GM18520 (cell line): Measurements from ENCODE around the gene ATP1A2.

Source experiments
- ATAC-seq: cut with Tn5 transposase; IDR thresholded peaks from one replicate; pipeline ENCODE4 v1.9.1; 2021; ENCODE audit not compliant: unreplicated experiment

Gene ATP1A2

DNA sequence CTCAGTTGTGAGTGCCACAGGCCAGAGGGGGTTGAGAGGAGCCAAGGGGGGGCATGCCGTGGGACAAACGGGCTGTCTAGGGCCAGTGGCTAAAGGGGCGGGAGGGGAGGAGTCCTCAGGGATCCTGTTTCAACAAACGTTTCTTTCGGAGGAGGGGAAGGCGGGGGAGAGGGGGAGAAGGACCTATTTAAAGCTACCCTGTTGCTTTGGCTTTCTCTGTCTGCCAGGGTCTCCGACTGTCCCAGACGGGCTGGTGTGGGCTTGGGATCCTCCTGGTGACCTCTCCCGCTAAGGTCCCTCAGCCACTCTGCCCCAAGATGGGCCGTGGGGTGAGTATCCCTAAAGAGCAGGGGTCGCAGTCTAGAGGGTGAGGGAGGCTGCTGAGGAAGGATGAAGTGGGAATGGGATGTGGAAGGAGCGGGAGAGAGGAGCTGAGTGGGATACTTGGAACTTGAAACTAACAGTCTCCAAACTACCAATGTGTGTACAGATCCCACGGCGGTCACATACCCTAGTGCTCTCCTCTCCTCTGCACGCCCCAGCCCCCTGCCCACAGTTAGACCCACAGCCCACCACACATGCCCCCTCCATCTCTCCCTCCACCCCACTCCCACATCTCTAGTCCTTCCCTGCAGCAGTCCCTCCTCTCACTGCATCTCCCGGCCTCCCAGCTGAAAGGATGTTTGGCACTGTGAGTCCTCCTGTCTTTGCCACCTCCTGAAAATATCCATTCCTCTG is at the start of gene ATP1A2:
ATP1A2 (plus strand) TSS at position 215 of the 738 bp plus-strand sequence; CDS start at position 318, 103 bp downstream.
- ATAC-seq = no peak

DNA sequence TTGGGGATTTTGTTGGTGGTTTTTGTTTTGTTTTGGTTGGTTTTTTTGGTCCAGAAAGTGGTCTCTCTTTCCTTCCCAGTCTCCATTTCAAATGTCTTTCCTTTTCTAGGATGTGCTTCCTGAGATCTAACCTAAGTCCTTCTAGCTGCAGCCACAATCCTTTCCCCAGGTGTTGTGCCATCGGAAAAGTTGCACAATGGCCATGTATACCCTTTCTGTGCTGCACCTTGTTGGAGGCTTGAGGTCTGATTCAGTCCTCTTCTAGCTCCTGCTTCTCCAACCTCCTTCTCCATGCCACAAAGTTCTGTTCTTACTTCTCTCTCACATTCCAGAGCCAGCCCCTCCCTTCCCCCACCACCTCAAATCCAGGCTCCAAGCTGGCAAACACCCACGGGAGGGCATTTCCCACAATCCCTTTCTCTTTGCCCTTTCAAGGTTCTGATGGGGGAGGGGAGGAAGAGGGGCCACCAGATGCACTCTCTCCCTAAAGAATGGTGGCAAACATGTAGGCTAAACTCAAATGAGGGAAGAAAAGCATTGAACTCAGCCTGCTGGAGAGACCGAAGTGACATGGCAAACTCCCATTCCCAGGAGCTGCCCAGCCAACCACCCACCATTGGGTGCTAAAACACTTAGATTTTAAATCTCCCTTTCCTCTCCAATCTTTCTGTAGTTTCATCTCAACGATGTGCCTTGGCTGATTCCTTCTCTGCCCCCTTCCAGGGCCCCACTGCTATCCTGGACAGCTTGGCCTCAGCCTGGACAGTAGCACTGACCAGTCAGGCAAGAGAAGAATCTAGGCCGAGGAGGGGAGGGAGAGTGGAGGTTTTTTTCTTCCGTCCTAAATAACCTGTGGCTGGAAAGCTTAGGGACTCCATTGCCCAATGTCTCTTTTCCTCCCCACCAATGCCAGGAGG is 48.5 kb upstream of the ATP1A2 start:
- ATAC-seq = no peak

DNA sequence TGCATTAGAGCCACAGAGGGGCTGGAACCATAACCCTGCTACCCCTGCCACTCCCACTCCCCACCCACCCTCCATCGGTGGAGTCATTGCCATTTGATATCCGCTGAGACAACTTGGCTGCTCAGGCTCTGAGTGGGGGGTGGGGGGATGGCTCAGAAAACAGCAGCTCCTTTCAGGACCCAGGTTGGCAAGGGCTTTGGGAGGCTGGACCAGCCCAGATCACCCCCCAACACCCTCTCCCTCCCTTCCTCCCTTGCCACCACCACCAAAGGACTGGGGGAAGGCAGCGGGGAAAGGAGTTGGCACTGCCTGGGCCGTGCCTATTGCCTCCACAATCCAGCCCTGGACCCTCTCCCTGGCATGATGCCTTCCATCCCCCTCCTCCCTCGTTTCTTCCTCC is 47.3 kb upstream of the ATP1A2 start:
- ATAC-seq = no peak

DNA sequence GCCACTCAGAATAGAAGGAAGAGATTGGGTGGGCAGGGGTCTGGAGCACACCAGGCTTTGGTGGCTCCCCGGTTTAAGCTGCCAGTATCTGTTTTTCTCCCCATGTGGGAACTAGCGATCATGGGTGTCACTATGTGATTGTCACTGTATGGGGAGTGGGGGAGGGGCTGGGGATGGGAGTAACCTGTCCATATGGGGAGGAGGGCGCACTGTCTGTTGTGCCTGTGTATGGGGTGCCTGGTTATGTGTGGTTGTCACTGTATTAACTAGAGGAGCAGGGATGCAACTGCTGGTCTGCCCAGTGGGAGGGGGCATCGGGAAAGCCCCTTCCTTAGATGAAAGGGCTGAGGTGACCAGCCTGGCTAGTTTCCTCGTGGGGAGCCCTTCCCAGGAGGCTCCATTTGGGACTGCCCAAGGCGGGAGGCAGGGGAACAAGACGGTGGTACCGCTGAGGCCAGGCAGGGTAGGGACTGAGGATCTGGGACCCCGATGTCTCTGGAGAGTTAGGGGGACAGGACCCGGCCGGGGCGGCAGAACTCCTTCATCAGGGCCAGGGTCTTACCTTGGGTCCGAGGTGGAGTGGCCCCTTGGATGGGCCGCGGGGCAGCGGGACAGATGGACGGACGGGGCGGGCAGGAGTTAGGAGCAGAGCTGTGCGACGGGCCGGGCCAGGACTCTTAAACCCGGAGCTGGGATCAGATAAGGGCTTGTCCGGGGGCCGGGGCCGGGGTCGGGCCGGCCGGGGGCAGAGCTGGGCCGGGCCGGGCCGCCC is 45.9 kb upstream of the ATP1A2 start, which contains the start of gene KCNJ10:
KCNJ10 (minus strand) TSS at position 701 of the 772 bp plus-strand sequence. CDS start 27,628 bp downstream, outside the sequence.
- ATAC-seq = no peak

DNA sequence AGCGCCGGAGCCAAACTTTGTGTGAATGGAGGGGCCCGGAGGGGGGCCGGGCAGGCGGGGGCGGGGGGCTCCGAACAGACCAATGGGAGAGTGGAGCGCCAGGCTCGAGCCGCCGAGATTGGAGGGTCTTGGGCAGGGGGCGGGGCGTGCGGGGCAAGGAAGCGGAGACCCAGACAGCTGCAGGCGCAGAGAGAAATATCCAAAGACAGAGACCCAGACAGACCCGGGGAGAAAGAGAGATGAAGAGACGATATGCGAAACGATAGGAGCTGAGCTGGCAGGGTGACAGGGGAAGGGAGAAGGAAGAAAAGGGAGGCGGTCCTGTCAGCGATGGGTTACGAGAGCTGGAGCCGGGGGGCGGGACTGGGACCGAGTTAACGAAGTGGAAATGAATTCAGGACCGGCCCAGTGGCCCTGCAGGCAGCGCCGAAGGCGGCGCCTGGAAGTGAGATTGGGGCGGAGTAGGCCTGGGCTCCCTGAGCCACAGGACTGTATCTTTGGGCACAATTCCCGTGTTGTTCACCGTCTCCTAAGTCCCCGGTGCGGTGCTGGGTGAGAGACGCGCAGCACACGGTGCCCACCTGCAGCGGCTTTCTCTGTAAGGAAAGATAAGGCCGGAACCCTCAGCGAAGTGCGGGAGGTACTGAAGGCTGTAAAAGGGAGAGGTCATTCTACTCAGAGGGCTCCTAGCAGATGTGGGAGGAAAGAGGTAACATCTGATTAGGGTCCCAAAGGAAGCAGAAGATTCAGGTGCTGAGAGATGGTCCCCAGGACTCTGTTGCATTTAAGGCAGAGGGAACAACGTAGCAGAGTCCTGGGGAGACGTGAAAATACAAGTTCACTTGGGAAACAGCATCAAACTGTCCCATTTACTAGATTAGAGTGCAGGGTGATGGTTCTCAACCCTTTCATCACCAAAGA is 45.1 kb upstream of the ATP1A2 start:
- no peak for ATAC-seq

DNA sequence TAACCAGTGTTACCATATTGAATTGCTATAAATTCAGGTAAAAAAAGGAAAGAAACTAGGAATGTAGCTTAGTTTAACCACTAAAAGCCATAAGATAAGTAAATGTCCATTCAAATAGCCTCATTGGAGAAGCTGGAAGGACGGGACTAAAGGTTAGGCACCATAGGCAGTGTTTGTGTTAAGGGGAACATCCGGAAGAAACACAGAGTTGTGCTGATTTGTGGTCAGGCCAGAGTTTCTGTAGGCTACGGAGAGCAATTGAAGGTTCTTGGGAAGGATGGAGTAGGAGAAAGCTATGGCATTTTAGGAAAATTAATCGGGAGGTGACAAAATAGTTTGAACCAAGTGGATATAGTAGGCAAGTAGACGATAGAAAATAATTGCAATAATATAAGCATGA is 44.3 kb upstream of the ATP1A2 start:
- ATAC-seq = no peak

DNA sequence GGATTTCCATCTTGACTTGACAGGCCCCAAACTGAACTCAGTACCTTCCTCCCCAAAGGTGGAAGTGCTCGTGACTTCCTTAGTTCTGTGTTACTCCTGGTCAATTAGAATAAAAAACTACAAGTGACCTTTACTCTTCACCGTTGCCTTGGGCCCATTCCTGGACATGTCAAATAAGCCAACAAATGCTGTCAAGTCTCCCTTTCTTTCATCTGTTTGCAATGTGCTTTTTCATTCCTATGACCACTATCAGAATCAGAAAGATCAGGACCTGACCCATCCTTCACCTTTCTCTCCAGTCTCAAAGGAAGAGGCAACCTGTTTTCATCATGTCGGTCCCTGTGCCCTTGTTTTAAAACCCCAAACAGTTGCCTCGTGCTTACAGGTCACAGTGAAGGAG is 40.7 kb upstream of the ATP1A2 start:
- ATAC-seq = no peak

DNA sequence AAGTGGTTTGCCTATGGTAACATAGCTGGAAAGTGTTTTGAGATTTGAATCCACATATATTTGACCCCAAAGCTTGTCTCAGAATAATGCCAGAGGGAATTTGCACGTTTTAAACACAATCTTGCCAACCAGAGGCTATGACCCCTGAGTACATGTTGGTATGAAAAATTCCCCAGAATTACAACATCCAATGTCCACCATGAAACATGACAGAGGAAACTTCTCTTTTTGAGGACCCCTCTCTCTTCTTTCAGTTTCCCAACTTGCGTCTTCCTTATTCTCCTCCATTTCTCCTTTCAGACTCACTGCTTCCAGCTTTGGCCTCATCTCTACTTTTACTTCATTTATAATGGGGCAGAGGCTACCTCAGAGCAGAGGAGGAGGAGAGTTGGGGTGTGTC is 39.7 kb upstream of the ATP1A2 start:
- no peak for ATAC-seq

DNA sequence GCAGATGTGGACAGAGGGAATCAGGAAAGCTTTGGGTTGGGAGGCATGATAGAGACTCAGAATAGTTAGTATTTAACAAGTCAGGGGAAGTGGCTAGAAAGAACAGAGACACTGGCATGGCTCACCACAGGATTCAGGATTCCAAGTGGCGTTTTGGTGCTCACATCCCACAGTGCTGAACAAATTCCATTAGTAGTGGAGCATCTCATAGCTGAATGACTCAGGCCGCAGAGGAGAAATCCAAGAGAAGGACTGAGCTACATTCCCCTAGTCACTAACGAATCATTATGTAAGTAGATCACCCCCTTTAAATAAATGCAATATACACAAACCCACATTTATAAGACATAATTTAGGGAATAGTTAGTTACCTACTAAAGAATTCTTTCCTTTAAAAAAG is 39.3 kb upstream of the ATP1A2 start:
- no peak for ATAC-seq

DNA sequence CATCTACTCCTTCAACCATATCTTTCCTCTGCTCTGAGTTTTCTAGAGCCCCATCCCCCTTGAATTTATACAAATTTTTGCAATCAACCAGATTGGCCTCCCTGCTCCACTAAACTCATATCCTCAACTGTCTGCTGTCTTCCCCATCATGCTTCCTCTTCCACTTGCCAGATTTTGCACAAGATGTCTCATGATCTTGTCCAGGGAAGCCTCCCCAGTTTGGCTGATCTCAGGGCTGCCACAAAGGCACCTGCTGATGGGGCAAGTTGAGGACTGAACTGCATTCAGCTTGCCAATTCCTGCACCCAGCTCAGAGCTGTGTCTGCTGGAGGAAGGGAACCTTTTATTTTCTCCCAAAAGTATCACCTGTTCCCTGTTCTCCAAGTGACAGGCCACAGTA is 38.1 kb upstream of the ATP1A2 start:
- ATAC-seq = no peak

DNA sequence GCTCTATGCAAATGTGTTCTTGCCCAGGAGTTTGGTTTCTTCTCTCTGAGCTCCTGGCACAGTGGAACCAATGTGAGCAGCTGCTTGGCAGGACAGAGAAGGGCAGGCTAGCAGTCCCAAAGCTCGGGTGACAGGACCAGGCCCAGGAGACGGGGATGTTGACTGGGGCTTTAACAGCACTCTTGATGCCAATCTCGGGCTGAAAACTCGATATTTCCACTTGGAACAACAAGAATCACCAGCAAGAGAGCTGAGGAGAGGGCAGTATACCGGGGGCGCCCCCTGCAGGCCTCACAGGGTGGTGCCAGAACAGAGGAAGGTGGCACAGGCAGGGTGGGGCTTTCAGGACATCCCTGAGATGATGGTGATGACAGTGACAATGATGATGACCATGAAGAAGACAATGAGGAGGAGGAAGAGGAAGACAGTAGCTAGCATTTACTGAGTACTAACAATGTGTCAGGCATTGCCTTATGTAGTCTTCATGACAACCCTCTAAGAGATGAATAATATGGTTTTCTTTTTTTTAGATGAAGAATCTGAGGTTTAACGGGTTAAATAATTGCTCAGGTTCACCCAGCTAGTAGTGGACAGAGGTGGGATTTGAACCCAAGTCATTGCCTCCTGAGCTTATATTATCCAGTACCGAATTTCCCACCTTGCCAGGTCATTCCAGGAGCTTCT is 36.9 kb upstream of the ATP1A2 start:
- no peak for ATAC-seq

DNA sequence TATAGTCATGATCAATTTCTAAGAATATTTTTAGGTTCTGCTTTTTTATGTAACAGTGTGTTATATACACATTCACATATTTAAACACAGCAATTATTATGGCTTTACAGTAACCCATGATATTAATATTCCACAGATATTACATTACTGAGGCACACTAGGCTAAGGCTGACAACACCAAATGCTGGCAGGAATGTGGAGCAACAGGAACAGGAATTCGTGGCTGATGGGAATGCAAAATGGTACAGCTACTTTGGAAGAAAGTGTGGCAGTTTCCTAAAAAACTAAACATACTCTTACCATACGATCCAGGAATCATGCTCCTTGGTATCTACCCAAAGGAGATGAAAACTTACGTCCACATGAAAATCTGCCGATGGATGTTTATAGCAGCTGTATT is 36.1 kb upstream of the ATP1A2 start:
- ATAC-seq = no peak

DNA sequence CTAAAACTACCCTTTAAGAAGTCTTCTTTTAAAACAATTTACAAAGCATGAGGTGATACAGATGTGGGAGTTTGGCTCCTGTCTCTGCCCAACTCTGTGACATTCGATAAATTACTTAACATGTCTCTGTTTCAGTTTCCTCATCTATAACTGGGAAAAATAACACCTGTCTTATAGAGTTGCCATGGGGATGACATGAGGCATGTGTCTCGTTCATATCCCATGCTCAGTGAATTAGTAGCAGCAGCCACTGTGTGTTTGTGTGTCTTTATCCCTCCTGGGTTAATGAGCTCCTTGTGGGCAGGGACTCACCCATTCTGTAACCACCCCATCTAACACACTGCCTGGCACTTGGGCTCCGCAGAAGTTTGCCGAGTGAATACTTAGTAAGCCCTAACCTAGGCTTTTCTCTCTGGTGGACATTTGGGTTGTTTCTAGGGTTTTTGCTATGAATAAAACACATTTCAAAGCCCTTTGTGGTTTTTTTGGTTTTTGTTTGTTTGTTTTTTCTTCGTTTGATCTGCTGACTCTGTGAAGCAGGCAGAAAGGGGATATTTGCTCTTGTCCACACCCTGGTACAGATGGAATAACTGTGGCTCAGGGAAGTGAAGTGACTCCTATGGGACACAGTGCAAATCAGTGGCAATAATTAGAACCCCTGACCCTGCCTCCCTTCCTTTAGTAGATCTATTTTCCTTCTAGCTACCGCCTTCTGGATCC is 35.0 kb upstream of the ATP1A2 start:
- ATAC-seq = no peak

DNA sequence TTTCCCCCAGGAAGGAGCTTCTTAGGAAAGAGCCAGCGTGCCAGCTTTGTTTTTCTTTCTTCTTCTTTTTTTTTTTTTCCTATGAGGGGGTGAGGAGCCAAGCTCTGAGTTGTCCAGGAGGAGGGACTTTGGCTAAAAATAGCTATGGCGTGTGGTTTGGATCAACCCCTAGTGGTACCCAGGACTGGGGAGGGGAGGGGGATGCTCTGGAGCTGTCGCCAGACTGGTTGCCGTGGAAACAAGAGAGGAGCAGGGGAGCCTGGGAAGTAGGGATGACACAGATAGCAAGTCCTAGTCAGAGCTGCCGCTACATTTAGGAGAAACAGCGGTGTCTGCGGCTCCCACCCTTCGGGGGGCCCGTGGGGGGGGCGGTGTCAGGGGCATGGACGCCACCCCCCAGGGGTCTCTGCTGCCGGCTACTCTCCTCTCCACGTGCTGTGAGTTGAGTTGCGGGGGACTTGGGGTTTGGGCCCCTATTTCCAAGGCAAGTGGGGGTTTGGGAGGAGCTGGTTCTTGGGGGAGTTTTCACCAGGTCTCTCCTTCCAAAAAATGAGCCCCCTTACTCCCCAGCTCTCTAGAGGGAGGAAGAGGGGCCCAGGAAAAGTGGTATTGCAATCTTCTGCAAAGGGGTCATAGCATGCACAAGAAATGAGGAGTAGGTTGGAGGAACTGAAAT is 34.2 kb upstream of the ATP1A2 start, which contains the start of gene KCNJ9:
KCNJ9 (plus strand) TSS at position 278 of the 676 bp plus-strand sequence. CDS start 2,493 bp downstream, outside the sequence.
- no peak for ATAC-seq

DNA sequence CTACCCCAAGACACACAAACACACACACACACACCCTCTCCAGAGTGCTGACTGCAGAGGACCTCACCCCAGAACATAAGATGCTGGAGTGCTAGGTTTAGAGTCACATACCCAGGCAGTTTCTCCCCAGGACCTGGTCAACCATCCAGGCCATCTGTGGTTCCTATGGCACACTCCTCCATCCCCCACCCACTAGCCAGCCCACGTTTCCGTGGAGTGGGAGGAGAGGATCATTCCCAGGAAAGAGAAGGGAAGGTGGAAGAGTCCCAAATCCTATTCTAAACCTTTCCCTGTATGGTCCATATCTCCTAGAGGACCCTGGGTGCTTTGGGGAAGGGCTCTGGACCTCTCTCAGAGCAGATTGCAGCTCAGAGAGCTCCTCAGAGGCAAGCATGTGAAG is 33.1 kb upstream of the ATP1A2 start:
- no peak for ATAC-seq

DNA sequence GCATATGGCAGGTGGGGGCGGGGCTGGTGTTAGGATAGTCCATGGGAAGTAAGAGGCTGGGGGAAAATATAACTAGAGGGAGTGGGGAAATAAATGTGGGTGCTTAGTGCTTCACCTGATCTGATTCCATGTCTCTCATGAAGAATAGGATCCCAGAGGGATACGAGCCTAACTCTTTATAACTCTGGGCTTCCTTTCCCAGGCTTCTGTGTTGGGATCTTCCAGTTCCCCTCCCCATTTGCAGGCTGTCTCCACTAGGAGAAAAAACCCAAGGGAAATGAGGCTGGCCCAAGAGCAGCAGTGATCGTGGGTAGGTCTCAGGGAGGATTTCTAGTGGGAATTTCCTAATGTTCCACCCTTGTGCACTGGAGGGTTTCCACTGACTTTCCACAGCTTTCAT is 32.6 kb upstream of the ATP1A2 start:
- ATAC-seq = no peak

DNA sequence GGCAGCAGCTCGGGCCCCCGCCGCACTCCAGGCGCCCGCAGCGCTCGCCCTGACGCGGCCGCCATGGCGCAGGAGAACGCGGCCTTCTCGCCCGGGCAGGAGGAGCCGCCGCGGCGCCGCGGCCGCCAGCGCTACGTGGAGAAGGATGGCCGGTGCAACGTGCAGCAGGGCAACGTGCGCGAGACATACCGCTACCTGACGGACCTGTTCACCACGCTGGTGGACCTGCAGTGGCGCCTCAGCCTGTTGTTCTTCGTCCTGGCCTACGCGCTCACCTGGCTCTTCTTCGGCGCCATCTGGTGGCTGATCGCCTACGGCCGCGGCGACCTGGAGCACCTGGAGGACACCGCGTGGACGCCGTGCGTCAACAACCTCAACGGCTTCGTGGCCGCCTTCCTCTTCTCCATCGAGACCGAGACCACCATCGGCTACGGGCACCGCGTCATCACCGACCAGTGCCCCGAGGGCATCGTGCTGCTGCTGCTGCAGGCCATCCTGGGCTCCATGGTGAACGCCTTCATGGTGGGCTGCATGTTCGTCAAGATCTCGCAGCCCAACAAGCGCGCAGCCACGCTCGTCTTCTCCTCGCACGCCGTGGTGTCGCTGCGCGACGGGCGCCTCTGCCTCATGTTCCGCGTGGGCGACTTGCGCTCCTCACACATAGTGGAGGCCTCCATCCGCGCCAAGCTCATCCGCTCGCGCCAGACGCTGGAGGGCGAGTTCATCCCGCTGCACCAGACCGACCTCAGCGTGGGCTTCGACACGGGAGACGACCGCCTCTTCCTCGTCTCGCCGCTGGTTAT is 31.4 kb upstream of the ATP1A2 start:
- ATAC-seq = no peak
